ENCODE data around the gene AP4E1.

Gene AP4E1

DNA sequence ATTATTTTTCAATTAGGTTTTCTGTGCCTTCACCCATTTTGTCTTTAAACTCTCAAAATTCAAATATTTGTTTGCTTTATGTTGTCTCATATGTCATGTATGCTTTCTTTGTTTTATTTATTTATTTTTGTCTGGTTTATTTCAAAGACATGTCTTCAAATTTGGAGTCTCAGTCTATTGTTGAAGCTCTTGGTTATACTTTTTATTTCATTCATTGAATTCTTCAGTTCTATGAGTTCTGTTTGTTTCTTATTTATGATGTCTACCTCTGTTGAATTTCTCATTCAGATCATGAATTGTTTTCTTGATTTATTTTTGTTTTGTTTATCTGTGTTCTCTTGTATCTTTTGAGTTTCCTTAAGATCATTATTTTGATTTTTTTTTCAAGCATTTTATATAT lies 55.6 kb downstream of the AP4E1 start:
- H3K36me3 ChIP-seq (ENCODE audit: control insufficient read depth, insufficient read depth, low read length), result no peaks in the 10 kb centered on the region

DNA sequence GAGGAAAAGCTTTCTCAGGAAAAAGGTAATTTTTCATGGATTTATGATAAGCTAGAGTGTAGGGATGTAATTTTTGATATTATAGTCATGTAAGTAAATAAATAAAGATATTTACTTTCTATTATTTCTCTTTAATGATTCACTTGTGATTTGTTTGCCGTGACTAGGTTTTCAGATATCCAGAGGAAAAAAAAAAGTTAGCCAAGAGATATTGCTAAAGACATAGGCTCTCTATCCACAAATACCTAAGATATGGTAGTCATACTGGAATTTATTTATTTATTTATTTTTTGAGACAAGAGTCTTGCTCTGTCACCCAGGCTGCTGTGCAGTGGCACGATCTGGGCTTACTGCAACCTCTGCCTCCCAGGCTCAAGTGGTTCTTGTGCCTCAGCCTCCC lies 59.9 kb downstream of the AP4E1 start:
- Histone ChIP-seq H3K4me3 (ENCODE audit: low read length) (no peak overlapping the region), H3K27me3 (ENCODE audit: control insufficient read depth, insufficient read depth, low read length) (no peaks in the 10 kb centered on the region), H3K9ac (ENCODE audit: low read length) (no peak overlapping the region), H3K36me3 (ENCODE audit: control insufficient read depth, insufficient read depth, low read length) (no peaks in the 10 kb centered on the region), H3K4me1 (ENCODE audit: control insufficient read depth, insufficient read depth, low read length) (no peaks in the 10 kb centered on the region), H3K9me3 (ENCODE audit: control insufficient read depth, low read length) (no peaks in the 10 kb centered on the region)

More for the DNA sequence above, 55.6 kb downstream of the AP4E1 start:
- Histone ChIP-seq H3K4me1 (ENCODE audit: control insufficient read depth, insufficient read depth, low read length) (no peaks in the 10 kb centered on the region), H3K9me3 (ENCODE audit: control insufficient read depth, low read length) (peaks cover 8% of the 10 kb centered on the region), H3K9ac (ENCODE audit: low read length) (no peak overlapping the region), H3K4me3 (ENCODE audit: low read length) (no peak overlapping the region), H3K27me3 (ENCODE audit: control insufficient read depth, insufficient read depth, low read length) (no peaks in the 10 kb centered on the region)

DNA sequence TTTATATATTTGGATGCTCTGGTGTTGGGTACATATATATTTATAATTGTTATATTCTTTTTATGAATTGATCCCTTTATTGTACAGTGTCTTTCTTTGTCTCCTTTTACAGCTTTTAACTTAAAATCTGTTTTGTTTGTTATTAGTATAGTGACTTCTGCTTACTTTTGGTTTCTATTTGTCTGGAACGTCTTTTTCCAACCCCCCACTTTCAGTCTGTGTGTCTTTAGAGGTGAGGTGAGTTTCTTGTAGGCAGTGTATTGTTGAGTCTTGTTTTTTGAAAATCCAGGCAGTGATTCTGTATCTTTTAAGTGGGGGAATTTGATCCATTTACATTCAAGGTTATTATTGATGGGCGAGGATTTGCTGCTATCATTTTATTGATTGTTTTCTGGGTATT lies 62.0 kb downstream of the AP4E1 start:
- no peak overlapping the region for H3K9ac ChIP-seq (ENCODE audit: low read length)
- no peaks in the 10 kb centered on the region for H3K9me3 ChIP-seq (ENCODE audit: control insufficient read depth, low read length)
- H3K4me3 ChIP-seq (ENCODE audit: low read length), result no peak overlapping the region
- no peaks in the 10 kb centered on the region for H3K4me1 ChIP-seq (ENCODE audit: control insufficient read depth, insufficient read depth, low read length)
- H3K27me3 ChIP-seq (ENCODE audit: control insufficient read depth, insufficient read depth, low read length), result no peaks in the 10 kb centered on the region
- no peaks in the 10 kb centered on the region for H3K36me3 ChIP-seq (ENCODE audit: control insufficient read depth, insufficient read depth, low read length)

DNA sequence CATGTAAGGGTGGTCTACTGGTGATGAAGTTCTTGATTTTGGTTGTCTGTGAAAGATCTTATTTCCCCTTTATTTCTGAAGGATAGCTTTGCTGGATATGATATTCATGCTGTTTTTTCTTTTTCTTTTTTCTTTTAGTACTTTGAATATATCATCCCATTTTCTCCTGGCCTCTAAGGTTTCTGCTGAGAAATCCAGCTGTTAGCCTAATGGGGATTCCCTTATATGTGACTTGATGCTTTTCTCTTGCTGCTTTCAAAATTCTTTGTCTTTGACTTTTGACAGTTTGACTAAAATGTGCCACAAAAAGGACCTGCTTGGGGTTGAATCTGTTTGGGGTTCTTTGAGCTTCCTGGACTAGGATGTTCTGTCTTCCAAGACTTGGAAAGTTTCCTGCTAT lies 62.6 kb downstream of the AP4E1 start:
- H3K36me3 ChIP-seq (ENCODE audit: control insufficient read depth, insufficient read depth, low read length), result no peaks in the 10 kb centered on the region
- H3K4me3 ChIP-seq (ENCODE audit: low read length), result no peak overlapping the region
- no peak overlapping the region for H3K9ac ChIP-seq (ENCODE audit: low read length)
- H3K27me3 ChIP-seq (ENCODE audit: control insufficient read depth, insufficient read depth, low read length), result no peaks in the 10 kb centered on the region
- no peaks in the 10 kb centered on the region for H3K9me3 ChIP-seq (ENCODE audit: control insufficient read depth, low read length)
- H3K4me1 ChIP-seq (ENCODE audit: control insufficient read depth, insufficient read depth, low read length), result no peaks in the 10 kb centered on the region

DNA sequence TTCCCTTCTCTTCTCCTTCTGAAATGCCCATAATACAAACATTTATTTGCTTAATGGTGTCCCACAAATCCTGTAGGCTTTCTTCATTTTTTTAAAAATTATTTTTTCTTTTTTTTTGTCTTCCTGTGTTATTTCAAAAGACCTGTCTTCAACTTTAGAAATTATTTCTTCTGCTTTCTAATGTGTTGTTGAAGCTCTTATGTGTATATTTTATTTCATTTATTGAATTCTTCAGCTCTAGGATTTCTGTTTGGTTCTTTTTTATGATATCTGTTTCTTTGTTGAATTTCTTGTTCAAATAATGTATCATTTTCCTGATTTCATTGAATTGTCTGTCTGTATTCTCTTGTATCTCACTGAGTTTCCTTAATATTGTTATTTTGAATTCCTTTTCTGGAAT lies 63.1 kb downstream of the AP4E1 start:
- Histone ChIP-seq H3K36me3 (ENCODE audit: control insufficient read depth, insufficient read depth, low read length) (no peaks in the 10 kb centered on the region), H3K4me1 (ENCODE audit: control insufficient read depth, insufficient read depth, low read length) (no peaks in the 10 kb centered on the region), H3K9ac (ENCODE audit: low read length) (no peak overlapping the region), H3K9me3 (ENCODE audit: control insufficient read depth, low read length) (no peaks in the 10 kb centered on the region), H3K27me3 (ENCODE audit: control insufficient read depth, insufficient read depth, low read length) (no peaks in the 10 kb centered on the region), H3K4me3 (ENCODE audit: low read length) (no peak overlapping the region)

DNA sequence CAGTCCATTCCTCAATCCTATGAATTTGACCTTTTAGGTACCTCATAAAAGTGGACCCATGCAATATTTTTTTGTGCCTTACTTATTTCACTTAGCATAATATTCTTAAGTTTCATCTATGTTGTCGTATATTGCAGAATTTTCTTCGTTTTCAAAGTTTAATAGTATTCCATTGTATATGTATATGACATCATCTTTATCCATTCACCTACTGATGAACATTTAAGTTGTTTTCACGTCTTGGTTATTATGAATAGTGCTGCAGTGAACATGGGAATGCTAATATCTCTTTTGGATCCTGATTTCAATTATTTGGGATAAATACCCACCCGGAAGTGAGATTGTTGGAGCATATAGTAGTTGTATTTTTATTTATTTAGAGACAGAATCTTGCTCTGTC lies 65.1 kb downstream of the AP4E1 start:
- H3K27me3 ChIP-seq (ENCODE audit: control insufficient read depth, insufficient read depth, low read length), result no peaks in the 10 kb centered on the region
- H3K36me3 ChIP-seq (ENCODE audit: control insufficient read depth, insufficient read depth, low read length), result no peaks in the 10 kb centered on the region
- no peak overlapping the region for H3K4me3 ChIP-seq (ENCODE audit: low read length)
- no peaks in the 10 kb centered on the region for H3K9me3 ChIP-seq (ENCODE audit: control insufficient read depth, low read length)
- no peaks in the 10 kb centered on the region for H3K4me1 ChIP-seq (ENCODE audit: control insufficient read depth, insufficient read depth, low read length)
- H3K9ac ChIP-seq (ENCODE audit: low read length), result no peak overlapping the region

DNA sequence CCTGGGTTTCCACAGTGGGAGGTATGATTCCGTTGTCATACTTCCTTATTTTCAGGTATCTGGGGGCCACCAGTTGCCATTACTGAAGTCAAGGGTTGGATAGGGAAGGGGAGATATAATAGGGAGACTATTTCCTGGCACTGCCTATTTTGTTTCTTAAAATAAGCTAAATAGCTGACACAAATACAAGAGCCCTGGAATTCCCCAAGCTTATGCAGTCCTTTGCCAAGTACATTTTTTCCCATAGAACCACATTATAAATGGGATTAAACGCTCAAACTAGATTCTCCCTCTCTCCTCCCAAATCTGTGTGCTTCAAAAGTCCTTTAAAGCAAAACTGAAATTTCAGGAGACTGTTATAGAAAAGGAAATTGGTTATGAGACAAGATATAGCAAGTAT lies 68.7 kb downstream of the AP4E1 start:
- H3K4me3 ChIP-seq (ENCODE audit: low read length), result no peak overlapping the region
- no peaks in the 10 kb centered on the region for H3K36me3 ChIP-seq (ENCODE audit: control insufficient read depth, insufficient read depth, low read length)
- H3K9me3 ChIP-seq (ENCODE audit: control insufficient read depth, low read length), result no peaks in the 10 kb centered on the region
- H3K27me3 ChIP-seq (ENCODE audit: control insufficient read depth, insufficient read depth, low read length), result no peaks in the 10 kb centered on the region
- no peaks in the 10 kb centered on the region for H3K4me1 ChIP-seq (ENCODE audit: control insufficient read depth, insufficient read depth, low read length)
- no peak overlapping the region for H3K9ac ChIP-seq (ENCODE audit: low read length)

DNA sequence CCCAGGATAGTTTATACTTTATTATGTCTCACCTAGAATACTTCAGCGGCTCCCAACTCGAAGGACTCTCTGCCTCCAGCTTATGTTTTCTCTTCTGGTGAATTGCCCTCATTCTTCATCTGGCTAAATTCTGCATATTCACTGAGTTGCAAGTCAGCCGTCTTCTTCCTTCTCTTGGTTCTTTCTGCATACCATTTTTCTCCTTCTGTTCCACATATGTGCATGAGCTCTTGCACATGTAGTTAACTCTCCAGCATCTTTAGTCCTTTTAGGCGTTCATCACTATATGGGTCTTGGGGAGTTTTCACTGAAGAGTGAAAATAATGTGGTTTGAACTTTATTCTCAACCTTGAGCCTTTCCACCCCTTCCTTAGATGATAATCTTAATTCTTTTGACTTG lies 70.1 kb downstream of the AP4E1 start:
- H3K4me3 ChIP-seq (ENCODE audit: low read length), result no peak overlapping the region
- no peaks in the 10 kb centered on the region for H3K27me3 ChIP-seq (ENCODE audit: control insufficient read depth, insufficient read depth, low read length)
- H3K36me3 ChIP-seq (ENCODE audit: control insufficient read depth, insufficient read depth, low read length), result no peaks in the 10 kb centered on the region
- no peaks in the 10 kb centered on the region for H3K9me3 ChIP-seq (ENCODE audit: control insufficient read depth, low read length)
- H3K4me1 ChIP-seq (ENCODE audit: control insufficient read depth, insufficient read depth, low read length), result no peaks in the 10 kb centered on the region
- H3K9ac ChIP-seq (ENCODE audit: low read length), result no peak overlapping the region

DNA sequence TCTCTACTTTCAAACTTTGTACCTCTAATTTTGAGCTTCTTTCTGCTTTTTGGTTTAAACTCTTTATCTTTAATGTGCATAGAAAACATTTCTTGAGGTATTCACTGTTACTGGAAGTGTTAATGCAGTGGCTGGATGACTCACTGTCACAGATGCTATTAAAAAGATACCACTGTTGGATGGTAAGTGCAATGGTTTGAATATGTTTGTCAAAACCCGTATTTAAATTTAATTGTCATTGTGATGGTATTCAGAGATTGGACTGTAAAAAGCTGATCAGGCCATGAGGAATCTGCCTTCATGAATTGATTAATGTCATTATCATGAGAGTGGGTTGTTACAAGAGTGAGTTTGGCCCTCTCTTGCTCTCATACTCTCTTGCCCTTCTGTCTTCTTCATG lies 70.6 kb downstream of the AP4E1 start:
- H3K36me3 ChIP-seq (ENCODE audit: control insufficient read depth, insufficient read depth, low read length), result no peaks in the 10 kb centered on the region
- no peak overlapping the region for H3K4me3 ChIP-seq (ENCODE audit: low read length)
- no peaks in the 10 kb centered on the region for H3K9me3 ChIP-seq (ENCODE audit: control insufficient read depth, low read length)
- no peaks in the 10 kb centered on the region for H3K4me1 ChIP-seq (ENCODE audit: control insufficient read depth, insufficient read depth, low read length)
- no peak overlapping the region for H3K9ac ChIP-seq (ENCODE audit: low read length)
- no peaks in the 10 kb centered on the region for H3K27me3 ChIP-seq (ENCODE audit: control insufficient read depth, insufficient read depth, low read length)

DNA sequence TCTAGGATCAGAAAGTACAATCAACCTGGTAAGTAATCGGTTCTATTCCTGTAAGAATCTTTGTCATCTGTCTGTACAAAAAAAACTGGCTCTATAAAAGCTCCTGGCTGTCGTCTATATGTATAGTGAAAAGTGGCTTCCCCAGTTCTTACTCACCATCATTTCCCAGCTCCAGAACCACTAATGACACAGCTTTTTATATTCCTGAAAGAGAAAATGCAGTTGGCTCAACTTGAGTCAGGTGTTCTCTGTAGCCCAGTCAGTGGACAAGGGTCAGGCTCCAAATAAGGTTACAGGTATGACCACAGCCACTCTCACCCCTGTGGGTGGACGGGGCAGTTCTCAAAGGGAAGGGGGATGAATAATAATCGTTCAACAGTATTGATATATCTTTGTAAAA lies 85.1 kb downstream of the AP4E1 start:
- Histone ChIP-seq H3K27me3 (ENCODE audit: control insufficient read depth, insufficient read depth, low read length) (no peaks in the 10 kb centered on the region), H3K36me3 (ENCODE audit: control insufficient read depth, insufficient read depth, low read length) (no peaks in the 10 kb centered on the region), H3K4me1 (ENCODE audit: control insufficient read depth, insufficient read depth, low read length) (no peaks in the 10 kb centered on the region), H3K4me3 (ENCODE audit: low read length) (no peak overlapping the region), H3K9ac (ENCODE audit: low read length) (no peak overlapping the region), H3K9me3 (ENCODE audit: control insufficient read depth, low read length) (no peaks in the 10 kb centered on the region)

DNA sequence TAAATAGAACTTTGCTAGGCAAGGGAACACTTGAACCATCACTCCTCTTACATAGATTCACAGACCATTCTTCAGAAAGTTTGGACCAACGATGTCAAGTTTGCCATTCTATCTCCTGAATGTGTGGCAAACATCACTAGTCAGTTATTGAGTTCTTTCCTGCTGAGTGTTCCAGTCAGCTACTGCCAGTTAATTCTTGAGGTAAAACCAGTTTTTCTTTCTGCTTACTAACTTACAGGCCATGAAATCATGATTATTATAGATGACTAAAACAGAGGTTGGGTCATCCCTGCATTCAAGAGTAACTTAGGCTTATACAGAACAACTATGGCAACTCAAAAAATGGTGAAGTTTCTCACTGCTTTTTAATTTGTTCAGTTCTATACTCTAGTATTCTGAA lies 88.2 kb downstream of the AP4E1 start:
- Histone ChIP-seq H3K27me3 (ENCODE audit: control insufficient read depth, insufficient read depth, low read length) (no peaks in the 10 kb centered on the region), H3K9ac (ENCODE audit: low read length) (no peak overlapping the region), H3K36me3 (ENCODE audit: control insufficient read depth, insufficient read depth, low read length) (no peaks in the 10 kb centered on the region), H3K4me3 (ENCODE audit: low read length) (no peak overlapping the region), H3K9me3 (ENCODE audit: control insufficient read depth, low read length) (no peaks in the 10 kb centered on the region), H3K4me1 (ENCODE audit: control insufficient read depth, insufficient read depth, low read length) (no peaks in the 10 kb centered on the region)

DNA sequence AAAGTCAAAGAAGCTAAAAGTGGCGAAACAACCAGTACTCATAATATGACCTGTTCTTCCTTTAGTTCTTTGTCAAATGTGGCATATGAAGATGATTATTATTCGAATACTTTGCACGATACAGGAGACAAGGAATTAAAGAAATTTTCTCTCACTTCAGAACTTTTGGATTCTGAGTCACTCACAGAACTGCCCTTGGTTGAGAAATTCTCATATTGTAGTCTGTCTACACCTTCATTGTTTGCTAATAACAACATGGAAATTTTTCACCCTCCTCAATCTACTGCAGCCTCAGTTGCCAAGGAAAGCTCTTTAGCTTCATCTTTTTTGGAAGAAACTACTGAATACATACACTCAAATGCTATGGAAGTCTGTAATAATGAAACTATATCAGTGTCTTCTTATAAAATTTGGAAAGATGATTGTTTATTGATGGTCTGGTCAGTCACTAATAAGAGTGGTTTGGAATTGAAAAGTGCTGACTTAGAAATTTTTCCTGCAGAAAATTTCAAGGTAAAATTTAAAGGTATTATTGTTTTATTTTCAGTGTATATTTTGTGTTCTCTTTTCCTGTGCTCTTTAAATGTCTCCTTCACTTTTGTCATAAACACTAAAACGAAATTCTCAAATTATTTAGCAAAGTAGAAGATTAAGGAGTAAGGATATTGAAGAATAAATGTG lies 89.0 kb downstream of the AP4E1 start:
- Histone ChIP-seq H3K9ac (ENCODE audit: low read length) (no peak overlapping the region), H3K36me3 (ENCODE audit: control insufficient read depth, insufficient read depth, low read length) (no peaks in the 10 kb centered on the region), H3K4me1 (ENCODE audit: control insufficient read depth, insufficient read depth, low read length) (no peaks in the 10 kb centered on the region), H3K4me3 (ENCODE audit: low read length) (no peak overlapping the region), H3K27me3 (ENCODE audit: control insufficient read depth, insufficient read depth, low read length) (no peaks in the 10 kb centered on the region), H3K9me3 (ENCODE audit: control insufficient read depth, low read length) (no peaks in the 10 kb centered on the region)

DNA sequence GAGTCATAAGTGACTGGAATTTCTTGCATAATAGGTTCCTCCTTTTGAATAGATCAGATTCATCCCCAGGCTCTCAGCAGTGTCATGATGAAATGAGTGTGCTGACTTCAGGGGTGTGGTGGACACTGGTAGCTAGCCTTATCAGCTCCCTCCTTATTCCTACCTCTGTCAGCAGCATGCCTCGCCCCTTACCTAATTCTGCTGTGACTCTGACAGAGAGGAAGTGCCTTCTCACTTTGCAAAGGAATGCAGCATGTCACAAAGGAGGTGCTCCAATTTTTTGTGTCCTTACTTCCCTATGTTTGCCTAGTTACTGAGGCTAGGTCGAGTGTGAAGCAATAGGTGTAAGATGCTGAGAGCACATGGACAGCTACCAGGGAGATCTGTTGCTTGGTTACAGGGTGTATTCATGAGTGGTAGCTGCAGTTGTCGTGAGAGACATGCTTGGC lies 95.6 kb downstream of the AP4E1 start:
- H3K4me3 ChIP-seq (ENCODE audit: low read length), result no peak overlapping the region
- H3K9me3 ChIP-seq (ENCODE audit: control insufficient read depth, low read length), result no peaks in the 10 kb centered on the region
- no peaks in the 10 kb centered on the region for H3K36me3 ChIP-seq (ENCODE audit: control insufficient read depth, insufficient read depth, low read length)
- no peak overlapping the region for H3K9ac ChIP-seq (ENCODE audit: low read length)
- H3K27me3 ChIP-seq (ENCODE audit: control insufficient read depth, insufficient read depth, low read length), result no peaks in the 10 kb centered on the region
- no peaks in the 10 kb centered on the region for H3K4me1 ChIP-seq (ENCODE audit: control insufficient read depth, insufficient read depth, low read length)
